ENCODE measurements around the gene USH1G.
A peak's percentile ranks its signal among the peaks of the same experiment; 100 is the strongest.
"Not testable (repeated sequence)": the region's sequence is repeated elsewhere in the genome, so short reads cannot be mapped to it uniquely, and the experiment has no call there.

The USH1G gene

GRCh38 chr17:74873037-74873873 lies 49.8 kb downstream of the USH1G start:
- FAIRE-seq: peak; percentile 93

- no peak for FAIRE-seq
Observed at GRCh38 chr17:74872313-74873036, 50.6 kb downstream of the USH1G start, which contains the start of gene FDXR. Gene FDXR (minus strand): TSS chr17:74872994. CDS start chr17:74872944, 50 bp downstream.

- FAIRE-seq: no peak
Observed at GRCh38 chr17:74871356-74872076, 51.5 kb downstream of the USH1G start.

GRCh38 chr17:74870512-74870911 lies 52.5 kb downstream of the USH1G start:
- FAIRE-seq: no peak

GRCh38 chr17:74870028-74870427 lies 53.0 kb downstream of the USH1G start:
- FAIRE-seq: not testable (repeated sequence)

- FAIRE-seq: no peak
Observed at GRCh38 chr17:74868908-74869255, 54.2 kb downstream of the USH1G start.

GRCh38 chr17:74868251-74868907 lies 54.7 kb downstream of the USH1G start:
- no peak for FAIRE-seq

GRCh38 chr17:74866198-74866835 lies 56.7 kb downstream of the USH1G start:
- no peak for FAIRE-seq
